GM23338 (cell line): Measurements from ENCODE around the gene CACNA1S. TPM values are rescaled to one million over a fixed set of nuclear protein-coding genes. Genes with fewer than 3 reads are reported as not detected.

Experiments used
- ATAC-seq: fragments of 200-7000 bp; cut with Tn5 transposase; 3 replicates; pipeline ENCODE4 v1.9.1; 2020
- DNase-seq: peaks from one replicate; pipeline ENCODE4 v3.0.0-alpha.2; 2015; ENCODE audit warnings: low spot score
- H2AFZ ChIP-seq: fragments of 200-600 bp; sonication (generic); 2 replicates; pipeline ENCODE4 v1.8.0; 2016; ENCODE audit warnings: antibody characterized with exemption, mild to moderate bottlenecking, moderate library complexity
- H3F3A ChIP-seq: fragments of 200-600 bp; sonication (generic); replicated peaks from 2 replicates; pipeline ENCODE4 v1.8.0; 2017; ENCODE audit warnings: antibody characterized with exemption, mixed run types, low read depth
- H3K27ac ChIP-seq: fragments of 200-600 bp; sonication (generic); 2 replicates; pipeline ENCODE4 v1.6.1; 2016; ENCODE audit warnings: low read depth
- H3K27me3 ChIP-seq: fragments of 200-600 bp; sonication (generic); 2 replicates; pipeline ENCODE4 v1.8.0; 2016; ENCODE audit warnings: mild to moderate bottlenecking, mixed run types, moderate library complexity; ENCODE audit not compliant: insufficient read depth
- H3K36me3 ChIP-seq: fragments of 200-600 bp; sonication (generic); 2 replicates; pipeline ENCODE4 v1.8.0; 2016; ENCODE audit warnings: mild to moderate bottlenecking; ENCODE audit not compliant: insufficient read depth
- H3K4me1 ChIP-seq: fragments of 200-600 bp; sonication (generic); 2 replicates; pipeline ENCODE4 v1.8.0; 2016; ENCODE audit warnings: mild to moderate bottlenecking, moderate library complexity; ENCODE audit not compliant: insufficient read depth
- H3K4me2 ChIP-seq: fragments of 200-600 bp; sonication (generic); 2 replicates; pipeline ENCODE4 v1.7.1; 2017; ENCODE audit warnings: mixed run types
- H3K4me3 ChIP-seq: fragments of 200-600 bp; sonication (generic); 2 replicates; pipeline ENCODE4 v1.6.1; 2016; ENCODE audit warnings: mixed run types
- H3K79me2 ChIP-seq: fragments of 200-600 bp; sonication (generic); replicated peaks from 2 replicates; pipeline ENCODE4 v1.8.0; 2017; ENCODE audit warnings: mild to moderate bottlenecking; ENCODE audit not compliant: insufficient read depth
- H3K9me2 ChIP-seq: fragments of 200-600 bp; sonication (generic); 2 replicates; pipeline ENCODE4 v1.8.0; 2017; ENCODE audit not compliant: insufficient read depth
- H4K20me1 ChIP-seq: fragments of 200-600 bp; sonication (generic); replicated peaks from 2 replicates; pipeline ENCODE4 v1.8.0; 2017; ENCODE audit warnings: mild to moderate bottlenecking; ENCODE audit not compliant: insufficient read depth
- H3K27ac Mint-ChIP-seq: 2 replicates; pipeline ENCODE4 v1.8.0; 2020; ENCODE audit warnings: inconsistent platforms, mild to moderate bottlenecking, moderate library complexity, mixed read lengths
- H3K27me3 Mint-ChIP-seq: 3 replicates; pipeline ENCODE4 v1.8.0; 2022; ENCODE audit warnings: low read depth, mild to moderate bottlenecking, moderate library complexity, mixed read lengths, inconsistent platforms; ENCODE audit not compliant: insufficient read depth, poor library complexity
- H3K36me3 Mint-ChIP-seq: 3 replicates; pipeline ENCODE4 v1.8.0; 2021; ENCODE audit warnings: low read depth, mild to moderate bottlenecking, inconsistent platforms, moderate library complexity, mixed read lengths
- H3K4me1 Mint-ChIP-seq: 3 replicates; pipeline ENCODE4 v1.8.0; 2020; ENCODE audit warnings: mild to moderate bottlenecking, inconsistent platforms, mixed read lengths
- H3K4me3 Mint-ChIP-seq: 3 replicates; pipeline ENCODE4 v1.8.0; 2021; ENCODE audit warnings: moderate library complexity, mild to moderate bottlenecking, inconsistent platforms, mixed read lengths
- H3K9me3 Mint-ChIP-seq: 3 replicates; pipeline ENCODE4 v1.8.0; 2020; ENCODE audit warnings: moderate library complexity, mild to moderate bottlenecking, inconsistent platforms, mixed read lengths
- CREB1 ChIP-seq: fragments of 250-450 bp; sonication (Bioruptor Pico); IDR thresholded peaks from 2 replicates; pipeline ENCODE4 v1.5.0; 2020; ENCODE audit warnings: low read depth, mild to moderate bottlenecking, moderate library complexity
- CTCF ChIP-seq, 2 experiments: fragments of 200-600 bp in 1 of 2; sonication (generic) in 1 of 2; conservative IDR thresholded peaks; 2 replicates each; pipeline versions ENCODE4 v1.5.1 to v1.6.1; 2016 to 2017; ENCODE audit warnings: antibody characterized with exemption in 2 of 2, low read depth in 2 of 2, mild to moderate bottlenecking in 2 of 2, moderate library complexity in 1 of 2
- EZH2 ChIP-seq: fragments of 200-600 bp; sonication (generic); IDR thresholded peaks from one replicate; pipeline ENCODE4 v1.8.0; 2017; ENCODE audit warnings: antibody characterized with exemption, mild to moderate bottlenecking, low read depth; ENCODE audit not compliant: unreplicated experiment
- JUNB ChIP-seq: IDR thresholded peaks from one replicate; pipeline ENCODE4 v1.6.1; 2016; ENCODE audit warnings: antibody characterized with exemption; ENCODE audit not compliant: unreplicated experiment
- NANOG ChIP-seq: IDR thresholded peaks from 2 replicates; pipeline ENCODE4 v1.6.1; 2016; ENCODE audit warnings: antibody characterized with exemption, borderline replicate concordance
- POLR2AphosphoS5 ChIP-seq: IDR thresholded peaks from 2 replicates; pipeline ENCODE4 v1.6.1; 2016; ENCODE audit warnings: antibody characterized with exemption, low read depth
- STAT1 ChIP-seq: IDR thresholded peaks from one replicate; pipeline ENCODE4 v1.6.1; 2016; ENCODE audit warnings: antibody characterized with exemption; ENCODE audit not compliant: unreplicated experiment
- ZNF114 ChIP-seq: fragments of 250-450 bp; sonication (Bioruptor Pico); IDR thresholded peaks from 2 replicates; pipeline ENCODE4 v1.5.0; 2020; ENCODE audit warnings: mild to moderate bottlenecking, moderate library complexity
- ZNF331 ChIP-seq: fragments of 250-450 bp; sonication (Bioruptor Pico); IDR thresholded peaks from 2 replicates; pipeline ENCODE4 v1.5.0; 2020; ENCODE audit warnings: low read depth, mild to moderate bottlenecking, moderate library complexity
- polyA plus RNA-seq: library from polyadenylated mRNA; unstranded; fragments of >200 nt; fragmentation: Nextera tagmentation; extraction: Ambion mirVana; gene quantifications from 2 replicates; pipeline ENCODE4 v1.2.1, GENCODE V29; 2016
- total RNA-seq: library from RNA; depleted of rRNA; stranded (reverse); fragments of >200 nt; shearing (Covaris generic); gene quantifications from 2 replicates; pipeline ENCODE4 v1.2.3, GENCODE V29; 2014
- TF ChIP-seq, protein P1 (sequence below): IDR thresholded peaks from 2 replicates; pipeline ENCODE4 v1.6.1; 2016; ENCODE audit warnings: antibody characterized with exemption
- TF ChIP-seq, protein P2 (sequence below): fragments of 250-450 bp; sonication (Bioruptor Pico); IDR thresholded peaks from 2 replicates; pipeline ENCODE4 v1.5.0; 2020; ENCODE audit warnings: mild to moderate bottlenecking, moderate library complexity

The CACNA1S gene
- total and polyA plus RNA-seq, 2 experiments from 2014 or later, result 0.03 TPM; not detected in 1

GRCh38 chr1:201016943-201017827 is 95.0 kb downstream of the CACNA1S start:
- Histone ChIP-seq H3K79me2 (peaks cover 60% of the 10 kb centered on the region), H4K20me1 (peaks cover 3% of the 10 kb centered on the region), H3F3A (peaks cover 5% of the 10 kb centered on the region; the same call in 1 of the 2 replicates), H3K4me1 (peaks cover 53% of the 10 kb centered on the region), H3K36me3 (no peaks in the 10 kb centered on the region), H3K4me3 (no peak overlapping the region), H2AFZ (no peak overlapping the region), H3K4me2 (no peak overlapping the region), H3K9me2 (no peaks in the 10 kb centered on the region), H3K27ac (no peak overlapping the region), H3K27me3 (no peaks in the 10 kb centered on the region)
- peaks cover 25% of the 10 kb centered on the region for H3K27me3 Mint-ChIP-seq
- H3K9me3 Mint-ChIP-seq, result no peaks in the 10 kb centered on the region
- H3K27ac Mint-ChIP-seq, result no peak overlapping the region
- DNase-seq (no peak), ATAC-seq (no peak)
- H3K4me3 Mint-ChIP-seq, result no peak overlapping the region
- H3K36me3 Mint-ChIP-seq, result 0 out of 3 replicates have a peak, but pooled peaks cover 2% of the 10 kb centered on the region
- peaks cover 66% of the 10 kb centered on the region for H3K4me1 Mint-ChIP-seq
- TF ChIP-seq CREB1 (CRISPR knock-in tag) (no peak), ZNF114 (CRISPR knock-in tag) (no peak), NANOG (no peak), CTCF (conservative IDR thresholded peaks at IDR 0.05; ENCODE audit: low read depth in 2 of 2) (no peak), EZH2 (no peak), POLR2AphosphoS5 (no peak), STAT1 (no peak), JUNB (no peak), ZNF331 (CRISPR knock-in tag) (no peak)
- TF ChIP-seq, protein P1, sequence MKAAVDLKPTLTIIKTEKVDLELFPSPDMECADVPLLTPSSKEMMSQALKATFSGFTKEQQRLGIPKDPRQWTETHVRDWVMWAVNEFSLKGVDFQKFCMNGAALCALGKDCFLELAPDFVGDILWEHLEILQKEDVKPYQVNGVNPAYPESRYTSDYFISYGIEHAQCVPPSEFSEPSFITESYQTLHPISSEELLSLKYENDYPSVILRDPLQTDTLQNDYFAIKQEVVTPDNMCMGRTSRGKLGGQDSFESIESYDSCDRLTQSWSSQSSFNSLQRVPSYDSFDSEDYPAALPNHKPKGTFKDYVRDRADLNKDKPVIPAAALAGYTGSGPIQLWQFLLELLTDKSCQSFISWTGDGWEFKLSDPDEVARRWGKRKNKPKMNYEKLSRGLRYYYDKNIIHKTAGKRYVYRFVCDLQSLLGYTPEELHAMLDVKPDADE, result no peak
- TF ChIP-seq, protein P2, sequence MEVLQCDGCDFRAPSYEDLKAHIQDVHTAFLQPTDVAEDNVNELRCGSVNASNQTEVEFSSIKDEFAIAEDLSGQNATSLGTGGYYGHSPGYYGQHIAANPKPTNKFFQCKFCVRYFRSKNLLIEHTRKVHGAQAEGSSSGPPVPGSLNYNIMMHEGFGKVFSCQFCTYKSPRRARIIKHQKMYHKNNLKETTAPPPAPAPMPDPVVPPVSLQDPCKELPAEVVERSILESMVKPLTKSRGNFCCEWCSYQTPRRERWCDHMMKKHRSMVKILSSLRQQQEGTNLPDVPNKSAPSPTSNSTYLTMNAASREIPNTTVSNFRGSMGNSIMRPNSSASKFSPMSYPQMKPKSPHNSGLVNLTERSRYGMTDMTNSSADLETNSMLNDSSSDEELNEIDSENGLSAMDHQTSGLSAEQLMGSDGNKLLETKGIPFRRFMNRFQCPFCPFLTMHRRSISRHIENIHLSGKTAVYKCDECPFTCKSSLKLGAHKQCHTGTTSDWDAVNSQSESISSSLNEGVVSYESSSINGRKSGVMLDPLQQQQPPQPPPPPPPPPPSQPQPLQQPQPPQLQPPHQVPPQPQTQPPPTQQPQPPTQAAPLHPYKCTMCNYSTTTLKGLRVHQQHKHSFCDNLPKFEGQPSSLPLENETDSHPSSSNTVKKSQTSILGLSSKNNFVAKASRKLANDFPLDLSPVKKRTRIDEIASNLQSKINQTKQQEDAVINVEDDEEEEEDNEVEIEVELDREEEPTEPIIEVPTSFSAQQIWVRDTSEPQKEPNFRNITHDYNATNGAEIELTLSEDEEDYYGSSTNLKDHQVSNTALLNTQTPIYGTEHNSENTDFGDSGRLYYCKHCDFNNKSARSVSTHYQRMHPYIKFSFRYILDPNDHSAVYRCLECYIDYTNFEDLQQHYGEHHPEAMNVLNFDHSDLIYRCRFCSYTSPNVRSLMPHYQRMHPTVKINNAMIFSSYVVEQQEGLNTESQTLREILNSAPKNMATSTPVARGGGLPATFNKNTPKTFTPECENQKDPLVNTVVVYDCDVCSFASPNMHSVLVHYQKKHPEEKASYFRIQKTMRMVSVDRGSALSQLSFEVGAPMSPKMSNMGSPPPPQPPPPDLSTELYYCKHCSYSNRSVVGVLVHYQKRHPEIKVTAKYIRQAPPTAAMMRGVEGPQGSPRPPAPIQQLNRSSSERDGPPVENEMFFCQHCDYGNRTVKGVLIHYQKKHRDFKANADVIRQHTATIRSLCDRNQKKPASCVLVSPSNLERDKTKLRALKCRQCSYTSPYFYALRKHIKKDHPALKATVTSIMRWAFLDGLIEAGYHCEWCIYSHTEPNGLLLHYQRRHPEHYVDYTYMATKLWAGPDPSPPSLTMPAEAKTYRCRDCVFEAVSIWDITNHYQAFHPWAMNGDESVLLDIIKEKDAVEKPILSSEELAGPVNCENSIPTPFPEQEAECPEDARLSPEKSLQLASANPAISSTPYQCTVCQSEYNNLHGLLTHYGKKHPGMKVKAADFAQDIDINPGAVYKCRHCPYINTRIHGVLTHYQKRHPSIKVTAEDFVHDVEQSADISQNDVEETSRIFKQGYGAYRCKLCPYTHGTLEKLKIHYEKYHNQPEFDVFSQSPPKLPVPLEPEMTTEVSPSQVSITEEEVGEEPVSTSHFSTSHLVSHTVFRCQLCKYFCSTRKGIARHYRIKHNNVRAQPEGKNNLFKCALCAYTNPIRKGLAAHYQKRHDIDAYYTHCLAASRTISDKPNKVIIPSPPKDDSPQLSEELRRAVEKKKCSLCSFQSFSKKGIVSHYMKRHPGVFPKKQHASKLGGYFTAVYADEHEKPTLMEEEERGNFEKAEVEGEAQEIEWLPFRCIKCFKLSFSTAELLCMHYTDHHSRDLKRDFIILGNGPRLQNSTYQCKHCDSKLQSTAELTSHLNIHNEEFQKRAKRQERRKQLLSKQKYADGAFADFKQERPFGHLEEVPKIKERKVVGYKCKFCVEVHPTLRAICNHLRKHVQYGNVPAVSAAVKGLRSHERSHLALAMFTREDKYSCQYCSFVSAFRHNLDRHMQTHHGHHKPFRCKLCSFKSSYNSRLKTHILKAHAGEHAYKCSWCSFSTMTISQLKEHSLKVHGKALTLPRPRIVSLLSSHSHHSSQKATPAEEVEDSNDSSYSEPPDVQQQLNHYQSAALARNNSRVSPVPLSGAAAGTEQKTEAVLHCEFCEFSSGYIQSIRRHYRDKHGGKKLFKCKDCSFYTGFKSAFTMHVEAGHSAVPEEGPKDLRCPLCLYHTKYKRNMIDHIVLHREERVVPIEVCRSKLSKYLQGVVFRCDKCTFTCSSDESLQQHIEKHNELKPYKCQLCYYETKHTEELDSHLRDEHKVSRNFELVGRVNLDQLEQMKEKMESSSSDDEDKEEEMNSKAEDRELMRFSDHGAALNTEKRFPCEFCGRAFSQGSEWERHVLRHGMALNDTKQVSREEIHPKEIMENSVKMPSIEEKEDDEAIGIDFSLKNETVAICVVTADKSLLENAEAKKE (CRISPR knock-in tag), result no peak
